Stimulated activated CD4-positive, alpha-beta T cell treated with anti-CD3 and anti-CD28 coated beads, Interleukin-1b, Interleukin-23, amount 100 ng/mL, for 24 hours (primary cell): ENCODE data around the gene GPATCH4.
"Not testable (repeated sequence)": the region's sequence is repeated elsewhere in the genome, so short reads cannot be mapped to it uniquely, and the experiment has no call there.

ENCODE experiments used
- DNase-seq, 4 experiments: peaks; one replicate each; pipeline ENCODE4 v3.0.0-alpha.2; 2020; ENCODE audit warnings: low read depth in 4 of 4, low spot score in 1 of 4

Gene GPATCH4

DNA sequence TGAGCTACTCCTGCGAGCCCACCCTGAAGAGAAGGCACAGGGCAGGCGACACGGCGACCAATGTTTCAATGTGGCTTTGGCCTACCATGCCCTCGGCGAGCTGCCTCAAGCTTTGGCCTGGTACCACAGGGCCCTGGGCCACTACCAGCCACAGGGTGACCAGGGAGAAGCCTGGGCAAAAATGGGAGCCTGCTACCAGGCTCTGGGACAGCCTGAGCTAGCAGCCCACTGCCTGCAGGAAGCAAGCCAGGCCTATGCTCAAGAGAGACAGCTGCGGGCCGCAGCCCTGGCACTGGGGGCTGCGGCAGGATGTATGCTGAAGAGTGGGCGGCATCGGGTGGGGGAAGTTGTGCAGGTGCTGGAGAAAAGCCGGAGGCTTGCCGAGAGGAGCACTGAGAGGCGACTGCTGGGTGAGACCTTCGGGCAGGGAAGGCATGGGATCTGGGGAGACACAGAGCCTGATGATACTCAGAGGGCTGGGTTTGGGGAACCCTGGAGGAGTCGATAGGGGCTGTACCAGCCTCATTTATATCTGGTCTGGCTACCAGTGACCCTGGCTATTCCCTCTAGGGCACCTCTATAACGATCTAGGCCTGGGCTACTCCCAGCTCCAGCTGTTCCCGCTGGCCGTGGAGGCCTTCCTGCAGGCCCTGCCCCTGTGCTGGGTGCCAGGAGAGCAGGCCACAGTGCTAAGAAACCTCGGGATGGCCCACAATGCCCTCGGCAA lies 19.5 kb downstream of the GPATCH4 start:
- no peak for DNase-seq

DNA sequence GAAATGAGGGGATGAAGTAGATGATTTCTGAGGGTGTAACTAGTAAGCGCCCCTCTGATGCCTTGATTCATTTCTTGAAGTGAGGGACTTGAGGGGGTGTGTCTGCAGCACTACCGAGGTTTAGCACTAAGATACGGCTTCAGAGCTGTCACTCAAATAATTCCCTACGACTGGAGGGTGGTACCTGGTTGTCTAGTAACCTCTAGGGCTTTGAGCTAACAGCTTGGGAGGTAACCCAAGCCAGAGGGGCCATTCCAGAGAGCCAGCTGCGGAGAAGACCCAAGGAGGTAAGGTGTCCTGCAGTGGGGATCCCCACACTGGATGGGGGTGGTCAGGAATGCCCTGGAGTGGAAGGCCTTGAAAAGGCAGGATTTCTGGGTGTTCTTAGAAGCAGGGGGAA lies 21.8 kb downstream of the GPATCH4 start, which contains the start of gene TTC24:
TTC24 (plus strand) TSS at position 252 of the 400 bp plus-strand sequence. CDS start 1,642 bp downstream, outside the sequence.
- DNase-seq, result no peak

DNA sequence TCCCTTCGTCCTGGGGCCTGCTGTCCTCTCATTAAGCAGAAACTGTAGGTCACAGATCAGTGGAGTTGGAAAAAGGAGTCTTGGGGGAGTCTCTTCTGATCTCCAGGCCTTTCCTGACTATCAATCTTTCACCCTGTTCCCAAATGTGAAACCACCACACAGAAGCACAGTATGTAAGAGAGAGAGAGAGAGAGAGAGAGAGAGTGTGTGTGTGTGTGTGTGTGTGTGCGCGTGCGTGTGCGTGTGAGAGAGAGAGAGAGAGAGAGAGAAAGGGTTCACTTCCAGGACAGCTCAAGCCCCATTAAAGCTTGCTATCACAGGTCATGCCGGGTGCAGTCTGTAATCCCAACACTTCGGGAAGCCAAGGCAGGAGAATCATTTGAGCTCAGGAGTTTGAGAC lies 23.2 kb downstream of the GPATCH4 start:
- DNase-seq, result no peak

DNA sequence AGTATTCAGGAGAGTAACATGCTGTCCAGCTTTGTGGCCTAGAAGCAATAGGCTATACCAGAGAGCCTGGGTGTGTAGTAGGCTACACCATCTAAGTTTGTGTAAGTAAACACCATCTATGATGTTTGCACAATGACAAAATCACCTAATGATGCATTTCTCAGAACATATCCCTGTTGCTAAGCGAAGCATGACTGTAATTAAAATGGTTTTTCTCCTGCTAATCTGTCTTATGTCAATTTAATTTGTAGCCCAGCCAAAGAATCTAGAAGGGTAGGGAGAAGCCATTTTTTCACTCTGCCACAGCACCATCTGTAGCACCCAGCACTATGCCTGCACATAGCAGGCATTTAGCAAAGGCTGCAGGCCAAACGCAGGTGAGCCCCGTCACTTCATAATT lies 23.7 kb downstream of the GPATCH4 start:
- DNase-seq, result no peak

DNA sequence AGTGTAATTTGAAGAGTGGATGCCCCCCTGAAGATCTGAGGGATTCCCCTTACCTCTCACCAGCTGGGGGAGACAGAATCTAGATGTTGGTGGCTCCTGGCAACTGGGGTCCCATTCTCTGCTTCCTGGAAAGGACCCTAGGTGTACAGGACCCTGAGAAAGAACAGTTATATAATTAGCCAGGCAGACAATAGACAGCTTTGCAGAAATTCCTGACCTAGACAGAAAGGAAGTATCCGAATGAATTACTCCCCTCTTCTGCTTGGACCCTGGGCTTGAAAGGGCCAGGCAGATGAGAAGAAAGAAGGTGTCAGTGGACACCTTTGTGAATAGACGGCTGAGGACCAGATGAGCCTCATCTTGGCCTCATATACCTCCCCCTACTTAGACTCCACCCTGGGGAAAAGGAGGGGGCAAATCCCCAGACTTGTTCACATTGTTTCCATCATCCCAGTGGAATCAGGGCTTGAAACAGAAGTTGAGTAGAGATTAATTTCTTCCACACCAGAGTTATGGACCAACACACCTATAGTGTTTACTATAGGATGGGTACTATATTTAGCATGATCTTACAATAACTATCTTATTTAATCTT lies 27.1 kb downstream of the GPATCH4 start:
- no peak for DNase-seq

DNA sequence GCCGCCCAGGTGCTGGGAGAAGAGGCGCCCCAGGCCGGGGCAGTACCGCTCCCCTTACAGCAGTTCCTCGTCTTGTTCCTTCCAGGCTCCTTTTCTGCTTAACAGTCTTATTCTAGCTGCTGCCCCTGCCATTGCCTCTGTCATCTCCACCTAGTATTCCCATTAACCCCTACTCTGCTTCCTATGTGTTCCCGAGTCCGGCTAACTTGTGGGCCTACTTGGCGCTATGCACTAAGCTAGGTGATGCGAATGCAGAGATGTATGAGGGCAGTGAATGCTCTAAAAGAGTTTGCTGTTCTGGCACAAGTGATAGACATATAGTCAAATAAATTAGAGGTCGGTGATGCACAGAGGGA lies 28.6 kb downstream of the GPATCH4 start:
- DNase-seq, result no peak

DNA sequence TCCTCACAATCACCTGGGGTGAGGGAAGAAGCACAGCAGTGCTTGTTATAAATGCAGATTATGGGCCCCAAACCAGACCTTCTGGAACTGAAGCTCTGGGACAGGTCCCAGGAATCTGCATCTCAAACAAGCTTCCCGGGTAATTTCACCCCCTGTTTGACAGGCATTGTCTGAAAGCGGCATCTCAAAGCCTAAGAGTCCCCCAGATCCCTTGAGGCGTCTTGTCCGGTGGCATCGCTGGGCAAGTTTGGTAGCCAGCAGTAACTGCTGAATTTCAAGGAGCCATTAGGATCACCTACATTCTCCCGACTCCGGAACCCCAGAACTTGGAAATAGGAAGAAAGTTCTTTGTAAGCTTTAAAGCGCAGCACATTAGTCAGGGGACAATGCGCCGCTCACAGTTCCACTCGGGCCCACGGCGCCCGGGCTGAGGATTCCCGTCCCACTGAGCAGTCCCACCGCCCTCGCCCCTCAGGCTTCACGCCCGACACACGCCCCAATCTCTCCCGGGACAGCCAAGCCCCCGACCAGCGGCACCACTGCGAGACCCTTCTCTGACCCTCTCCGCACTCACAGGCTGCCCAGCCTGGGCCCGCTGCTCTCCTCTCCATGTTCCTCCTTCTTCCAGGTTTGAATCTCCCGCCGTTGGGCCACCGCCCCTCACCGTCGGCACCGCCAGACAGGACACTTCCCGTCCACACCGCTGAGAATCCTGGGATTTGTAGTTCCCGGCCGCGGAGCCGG lies 29.2 kb downstream of the GPATCH4 start, which contains the start of gene IQGAP3:
IQGAP3 (minus strand) TSS at position 647 of the 744 bp plus-strand sequence; CDS start at position 611, 36 bp downstream.
- DNase-seq, result peak in 3 of 4 experiments; percentile 43 to 61 (median 59)

DNA sequence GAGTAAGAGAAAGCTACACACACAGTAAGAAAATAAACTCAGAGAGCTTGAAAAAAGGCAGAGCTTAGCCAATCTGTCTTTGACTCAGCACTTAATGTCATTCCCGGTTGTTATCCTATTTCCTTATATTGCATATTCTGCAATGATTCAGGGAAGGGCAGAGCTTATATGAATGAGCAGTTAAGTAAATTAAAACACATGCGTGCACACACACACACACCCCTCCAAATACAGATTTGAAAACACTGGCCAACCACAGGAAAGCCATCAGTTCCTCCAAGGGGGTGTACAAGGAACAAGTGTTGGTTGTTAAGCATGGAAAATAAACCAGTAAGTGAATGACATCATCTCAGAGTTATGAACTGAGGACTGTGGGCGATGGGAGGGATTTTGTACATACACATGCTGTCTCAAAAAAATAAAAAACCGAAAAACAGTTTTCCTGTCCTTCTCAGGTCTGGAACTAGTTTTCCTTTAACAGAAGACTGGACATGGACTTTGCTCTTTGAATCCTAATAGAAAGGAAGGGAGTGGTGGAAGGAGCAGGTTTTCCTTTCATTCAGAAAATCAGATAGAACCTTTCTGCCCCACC lies 29.9 kb downstream of the GPATCH4 start:
- no peak for DNase-seq

DNA sequence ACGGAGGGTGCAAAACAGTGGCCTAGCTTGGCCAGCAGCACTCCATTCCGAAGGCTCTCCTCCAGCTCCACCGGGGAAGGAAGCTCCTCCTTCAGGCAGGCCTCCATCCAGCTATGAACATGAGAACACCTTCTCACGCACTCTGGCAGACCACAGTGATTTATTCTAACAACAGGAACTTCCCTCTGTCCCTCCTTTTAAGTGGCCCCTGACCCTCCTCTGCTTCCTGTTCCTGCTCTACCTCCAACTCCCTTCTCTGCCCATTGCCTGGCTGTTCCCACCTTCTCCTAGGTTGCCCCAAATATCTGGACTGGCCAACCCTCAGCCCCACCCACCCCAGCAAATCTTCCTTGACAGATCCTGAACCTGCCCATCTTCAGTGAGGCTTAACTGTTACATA lies 34.8 kb downstream of the GPATCH4 start:
- no peak for DNase-seq

DNA sequence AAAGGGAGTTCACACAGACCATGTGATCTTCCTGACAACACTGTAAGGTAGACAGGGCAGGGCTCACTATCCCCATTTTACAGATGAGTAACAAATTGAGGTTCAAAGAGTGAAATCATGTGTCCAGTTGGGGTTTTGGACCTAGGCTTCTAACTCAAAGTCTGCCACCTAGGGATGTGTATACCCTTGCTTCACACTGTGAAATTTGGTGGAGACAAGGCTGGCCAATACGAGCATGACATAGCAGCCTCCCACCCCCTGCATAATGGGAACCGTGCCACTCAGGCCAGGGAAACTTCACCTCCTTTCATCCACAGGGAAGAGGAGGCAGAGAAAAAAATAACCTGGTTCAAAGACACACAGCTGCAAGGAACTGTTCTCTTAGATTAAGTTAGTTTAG lies 35.8 kb downstream of the GPATCH4 start:
- no peak for DNase-seq

DNA sequence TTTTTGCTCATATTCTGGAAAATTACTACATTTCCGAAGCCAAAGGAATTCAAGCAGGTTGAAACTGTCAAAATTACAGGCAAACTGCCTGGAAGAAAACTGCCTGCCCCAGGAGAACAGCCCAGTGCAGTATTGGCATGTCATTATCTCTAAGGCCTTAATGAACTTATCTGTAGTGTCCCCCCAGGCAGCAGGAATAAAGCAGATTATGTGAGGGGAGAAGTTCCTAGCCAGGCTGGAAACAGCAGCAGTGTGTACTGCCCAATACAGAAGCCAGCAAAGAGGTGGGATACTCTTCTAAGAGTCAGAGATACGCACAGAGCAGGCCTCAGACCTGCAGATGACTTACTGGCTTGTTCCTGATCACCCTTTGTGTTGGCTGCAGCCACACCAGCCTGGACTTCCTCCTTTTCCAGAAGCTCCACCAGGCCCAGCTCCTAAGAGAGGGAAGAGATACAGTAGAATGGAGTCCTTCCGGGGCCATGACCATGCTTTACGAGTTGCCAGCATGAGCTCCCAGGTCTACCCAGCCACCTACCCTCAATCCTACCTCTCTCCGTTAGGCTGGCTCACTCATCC lies 40.6 kb downstream of the GPATCH4 start:
- no peak for DNase-seq

DNA sequence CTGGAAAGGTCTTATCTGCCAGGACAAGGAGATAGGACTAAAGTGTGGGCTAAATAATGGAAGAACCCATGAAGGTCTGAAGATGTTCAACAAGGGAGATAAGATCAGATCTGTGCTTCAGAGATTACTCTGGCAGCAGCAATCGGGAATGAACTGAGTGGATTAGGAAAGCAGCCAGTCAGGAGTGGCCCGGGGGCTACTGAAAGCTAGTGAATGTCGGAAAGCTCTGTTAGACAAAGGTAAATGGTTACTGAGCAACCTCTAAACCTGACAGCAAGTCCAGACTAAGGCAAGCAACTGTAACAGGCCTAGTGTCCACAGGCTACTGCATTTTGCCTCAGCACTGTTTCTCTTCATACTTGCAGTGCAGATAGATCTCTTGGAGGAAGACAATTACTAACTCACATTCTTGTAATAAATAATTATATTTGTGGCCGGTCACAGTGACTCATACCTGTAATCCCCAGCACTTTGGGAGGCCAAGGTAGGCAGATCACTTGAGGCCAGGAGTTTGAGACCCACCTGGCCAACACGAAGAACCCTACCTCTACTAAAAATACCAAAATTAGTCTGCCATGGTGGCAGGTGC lies 41.4 kb downstream of the GPATCH4 start:
- no peak for DNase-seq

DNA sequence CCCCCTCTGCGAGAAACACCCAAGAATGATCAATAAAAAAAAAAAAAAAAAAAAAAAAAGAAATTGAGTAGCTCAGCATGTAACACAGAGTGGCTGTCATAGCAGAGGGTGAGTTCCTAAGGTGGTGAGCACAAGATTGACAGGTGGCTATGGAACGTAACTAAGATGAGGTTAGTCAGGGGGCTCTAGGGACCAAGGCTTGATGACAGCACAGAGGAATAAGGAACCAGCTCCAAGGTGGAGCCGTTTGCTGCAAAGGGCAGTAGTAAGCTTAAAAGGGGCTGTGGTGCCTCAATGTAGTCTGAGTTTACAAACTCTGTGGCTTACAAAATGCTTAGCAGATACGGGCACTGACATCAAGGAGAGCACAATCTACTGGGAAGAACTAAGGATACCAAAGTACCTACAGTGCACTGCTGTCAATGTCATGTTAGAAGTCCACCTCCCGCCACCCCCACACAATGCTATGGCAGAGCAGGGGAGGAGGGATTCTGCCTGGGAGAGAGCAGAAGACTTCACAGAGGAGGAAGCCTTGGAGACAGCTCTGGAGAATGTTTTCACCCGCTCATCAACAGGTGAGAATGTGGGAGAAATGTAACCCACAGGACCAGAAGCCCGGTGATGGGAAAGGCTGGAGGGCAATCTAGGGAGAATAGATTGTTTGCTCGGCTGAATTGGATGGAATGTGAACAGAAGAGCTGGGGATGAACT lies 42.0 kb downstream of the GPATCH4 start:
- DNase-seq, result no peak

DNA sequence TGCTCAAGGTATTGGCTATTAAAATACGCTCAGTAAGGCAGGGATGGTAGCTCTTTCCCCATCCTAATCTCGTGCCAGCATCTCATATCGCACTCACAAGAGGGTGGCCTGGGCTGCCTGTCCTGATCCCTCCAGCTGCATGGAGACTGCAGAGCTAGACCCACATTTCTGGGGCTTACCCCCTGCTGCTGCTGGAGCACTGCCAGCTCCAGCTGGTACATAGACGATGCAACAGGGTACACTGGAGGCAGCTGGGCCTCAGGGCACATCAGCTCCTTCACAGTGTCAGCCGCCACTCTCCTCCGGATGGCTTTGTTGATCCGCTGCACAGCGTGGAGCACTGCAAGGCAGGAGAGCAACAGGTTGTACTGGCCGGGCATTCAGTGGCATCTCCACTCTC lies 44.9 kb downstream of the GPATCH4 start:
- no peak for DNase-seq

DNA sequence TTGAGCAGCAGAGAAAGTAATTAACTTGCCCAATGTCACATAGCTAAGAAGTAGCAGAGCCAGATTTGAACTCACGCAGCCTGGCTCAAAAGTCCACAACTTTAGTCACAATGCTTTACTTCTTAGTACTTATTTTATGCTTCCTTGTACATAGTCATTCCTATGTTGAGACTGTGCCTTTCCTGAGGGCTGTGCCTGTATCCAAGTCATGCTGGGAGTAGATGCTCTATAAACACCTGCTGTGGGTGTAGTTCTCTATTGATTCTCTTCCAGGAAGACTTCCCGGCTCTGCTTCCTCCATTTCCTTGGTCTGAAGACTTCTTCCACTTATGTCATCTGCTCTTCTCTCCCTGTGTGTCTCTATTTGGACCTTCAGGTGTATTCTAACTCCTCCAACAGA lies 45.6 kb downstream of the GPATCH4 start:
- no peak for DNase-seq

DNA sequence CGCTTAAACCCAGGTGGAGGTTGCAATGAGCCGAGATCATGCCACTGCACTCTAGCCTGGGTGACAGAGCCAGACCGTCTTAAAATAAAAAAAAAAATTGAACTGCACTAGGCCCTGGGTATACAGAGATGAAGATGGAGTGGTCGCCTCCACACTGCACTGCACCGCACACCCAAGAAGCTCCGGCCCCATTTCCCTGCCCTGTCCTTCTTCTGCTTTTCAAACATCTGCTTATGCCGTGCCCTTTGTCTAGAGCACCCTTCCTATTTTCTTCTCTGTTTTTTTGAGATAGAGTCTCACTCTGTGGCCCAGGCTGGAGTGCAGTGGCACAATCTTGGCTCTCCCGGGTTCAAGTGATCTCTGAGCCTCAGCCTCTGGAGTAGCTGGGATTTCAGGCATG lies 46.3 kb downstream of the GPATCH4 start:
- DNase-seq, result no peak

DNA sequence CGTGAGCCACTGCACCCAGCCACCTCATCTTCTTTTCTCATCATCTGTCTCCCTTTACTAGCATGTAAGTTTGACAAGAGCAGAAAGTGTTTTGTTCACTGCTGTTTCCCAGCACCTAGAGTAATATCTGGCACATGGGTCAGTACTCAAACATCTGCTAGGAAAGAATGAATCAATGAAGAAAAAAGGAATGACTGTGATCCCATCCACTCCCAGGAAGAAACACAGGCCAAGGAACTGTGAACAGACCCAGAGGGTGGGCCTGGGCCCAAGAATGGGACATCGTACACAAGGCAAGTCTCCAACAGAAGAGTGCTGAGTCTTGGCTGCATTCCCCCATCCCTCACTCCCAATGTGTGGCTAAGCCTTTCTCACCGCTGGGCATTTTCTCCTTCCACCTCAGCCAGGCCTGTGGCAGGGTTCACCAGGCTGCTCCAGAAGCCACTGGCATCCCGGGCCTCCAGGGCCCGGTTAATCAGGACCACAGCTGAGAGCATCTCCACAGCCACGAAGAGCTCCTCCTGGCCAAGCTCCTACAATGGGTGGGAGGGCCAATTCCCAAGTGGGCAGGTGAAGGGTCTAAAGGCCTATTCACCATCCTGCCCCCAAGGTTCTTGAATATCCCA lies 47.3 kb downstream of the GPATCH4 start:
- DNase-seq, result no peak

DNA sequence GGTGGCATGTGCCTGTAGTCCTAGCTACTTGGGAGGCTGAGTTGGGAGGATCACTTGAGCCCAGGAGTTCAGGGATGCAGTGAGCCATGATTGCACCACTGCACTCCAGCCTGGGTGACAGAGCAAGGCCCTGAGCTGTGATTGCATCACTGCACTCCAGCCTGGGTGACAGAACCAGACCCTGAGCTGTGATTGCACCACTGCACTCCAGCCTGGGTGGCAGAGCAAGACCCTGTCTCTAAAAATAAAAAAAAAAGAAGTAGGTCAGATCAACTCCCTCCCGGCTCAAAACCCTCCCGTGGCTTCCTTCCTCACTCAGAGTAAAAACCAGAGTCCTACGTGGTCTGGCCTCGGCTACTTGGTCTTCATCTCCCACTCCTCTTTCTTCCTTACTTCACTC lies 48.3 kb downstream of the GPATCH4 start:
- DNase-seq, result not testable (repeated sequence)

DNA sequence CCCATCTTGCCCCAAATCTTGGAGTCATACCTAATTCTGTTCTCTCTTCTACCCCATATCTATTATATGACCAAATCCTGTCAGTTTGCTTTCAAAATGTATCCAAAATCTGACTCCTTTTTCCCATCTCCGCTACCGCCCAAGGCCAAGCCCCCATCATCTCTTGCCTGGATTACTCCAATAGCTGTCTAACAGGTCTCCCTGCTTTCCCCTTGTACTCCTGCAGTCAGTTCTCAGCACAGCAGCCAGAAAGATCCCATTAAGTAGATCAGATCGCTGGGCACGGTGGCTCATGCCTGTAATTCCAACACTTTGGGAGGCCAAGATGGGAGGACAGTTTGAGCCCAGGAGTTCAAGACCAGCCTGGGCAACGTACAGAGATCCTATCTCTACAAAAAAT lies 48.8 kb downstream of the GPATCH4 start:
- DNase-seq, result no peak

DNA sequence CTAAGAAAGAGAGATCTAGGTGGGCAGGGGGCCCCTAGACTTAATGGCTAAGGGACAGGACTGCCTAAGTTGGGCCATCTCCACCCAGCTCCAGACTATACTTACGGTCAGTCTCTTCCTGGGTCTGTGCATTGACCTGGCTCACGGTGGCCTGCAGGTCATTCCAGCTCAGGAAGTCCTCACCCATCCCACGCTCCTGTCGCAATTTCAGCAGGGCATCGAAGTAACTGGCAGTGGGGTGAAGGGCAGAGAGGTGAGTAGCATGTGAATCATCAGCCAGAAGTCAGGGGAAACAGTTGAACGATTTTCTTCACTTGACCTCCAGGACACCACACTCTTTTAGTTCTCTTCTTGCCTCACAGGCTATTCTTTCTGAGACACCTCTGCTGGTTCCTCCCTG lies 49.4 kb downstream of the GPATCH4 start:
- no peak for DNase-seq
